GM19397 (cell line): ENCODE data around the gene MCTP1.
"Not testable (repeated sequence)": the region's sequence is repeated elsewhere in the genome, so short reads cannot be mapped to it uniquely, and the experiment has no call there.

Source experiments
- ATAC-seq: cut with Tn5 transposase; IDR thresholded peaks from one replicate; pipeline ENCODE4 v1.9.1; 2021; ENCODE audit warnings: mild to moderate bottlenecking, moderate library complexity; ENCODE audit not compliant: unreplicated experiment

MCTP1 gene

GRCh38 chr5:95252801-95253200 lies 32.1 kb downstream of the MCTP1 start:
- ATAC-seq, result no peak

GRCh38 chr5:95251185-95251584 lies 33.7 kb downstream of the MCTP1 start:
- no peak for ATAC-seq

GRCh38 chr5:95244479-95244878 lies 40.4 kb downstream of the MCTP1 start:
- ATAC-seq, result no peak

- peak; percentile 85 for ATAC-seq
Measured at GRCh38 chr5:95241635-95242034, 43.3 kb downstream of the MCTP1 start.

- ATAC-seq, result no peak
Measured at GRCh38 chr5:95241161-95241560, 43.7 kb downstream of the MCTP1 start.

- no peak for ATAC-seq
Measured at GRCh38 chr5:95238560-95239325, 46.2 kb downstream of the MCTP1 start.

GRCh38 chr5:95237324-95237723 lies 47.6 kb downstream of the MCTP1 start:
- ATAC-seq, result no peak

GRCh38 chr5:95235439-95235982 lies 49.4 kb downstream of the MCTP1 start:
- no peak for ATAC-seq

GRCh38 chr5:95229646-95230045 lies 55.2 kb downstream of the MCTP1 start:
- ATAC-seq, result no peak

GRCh38 chr5:95224701-95225459 lies 60.0 kb downstream of the MCTP1 start:
- ATAC-seq, result no peak

GRCh38 chr5:95223566-95224258 lies 61.2 kb downstream of the MCTP1 start:
- no peak for ATAC-seq

GRCh38 chr5:95222836-95223235 lies 62.1 kb downstream of the MCTP1 start:
- ATAC-seq, result no peak

GRCh38 chr5:95221234-95221633 lies 63.7 kb downstream of the MCTP1 start:
- ATAC-seq, result no peak

- ATAC-seq, result no peak
Measured at GRCh38 chr5:95220381-95220780, 64.5 kb downstream of the MCTP1 start.

GRCh38 chr5:95219411-95219810 lies 65.5 kb downstream of the MCTP1 start:
- no peak for ATAC-seq

GRCh38 chr5:95217881-95218280 lies 67.0 kb downstream of the MCTP1 start:
- no peak for ATAC-seq

- no peak for ATAC-seq
Measured at GRCh38 chr5:95217351-95217750, 67.5 kb downstream of the MCTP1 start.

- ATAC-seq, result no peak
Measured at GRCh38 chr5:95216136-95216955, 68.5 kb downstream of the MCTP1 start.

GRCh38 chr5:95207811-95208210 lies 77.1 kb downstream of the MCTP1 start:
- not testable (repeated sequence) for ATAC-seq

- no peak for ATAC-seq
Measured at GRCh38 chr5:95194856-95195255, 90.0 kb downstream of the MCTP1 start.

GRCh38 chr5:95191330-95191729 lies 93.6 kb downstream of the MCTP1 start:
- peak; percentile 86 for ATAC-seq
